ENCODE measurements around the gene SERPINA6.
"Not testable (repeated sequence)": the region's sequence is repeated elsewhere in the genome, so short reads cannot be mapped to it uniquely, and the experiment has no call there.

Gene SERPINA6

DNA sequence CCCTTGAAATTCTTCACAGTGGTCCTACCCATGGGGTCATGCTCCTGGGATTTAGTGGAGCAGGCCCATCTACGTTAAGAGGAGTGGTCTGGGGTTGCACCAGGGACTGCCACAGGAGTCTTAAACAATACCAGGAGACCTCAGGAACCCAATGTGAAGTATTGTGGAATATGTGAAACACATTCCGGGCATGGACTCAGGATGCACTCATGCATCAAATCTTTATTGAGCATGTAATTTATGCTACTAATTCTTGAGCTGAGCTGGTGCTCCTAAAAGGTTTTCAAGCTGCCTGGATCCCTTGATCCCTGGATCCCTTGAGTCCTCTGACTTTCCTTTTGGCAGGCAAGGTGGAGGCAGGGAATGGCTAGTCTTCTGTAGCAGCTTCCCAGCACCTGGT, 38.9 kb downstream of the SERPINA6 start:
- Mint-ChIP-seq H3K4me3 (no peak overlapping the region), H3K9me3 (no peaks in the 10 kb centered on the region), H3K4me1 (ENCODE audit: low read depth) (peaks cover 8% of the 10 kb centered on the region), H3K27me3 (ENCODE audit: low read depth) (no peaks in the 10 kb centered on the region), H3K36me3 (ENCODE audit: low read depth) (no peaks in the 10 kb centered on the region), H3K27ac (no peak overlapping the region)
- DNase-seq (ENCODE audit: low spot score) = no peak

DNA sequence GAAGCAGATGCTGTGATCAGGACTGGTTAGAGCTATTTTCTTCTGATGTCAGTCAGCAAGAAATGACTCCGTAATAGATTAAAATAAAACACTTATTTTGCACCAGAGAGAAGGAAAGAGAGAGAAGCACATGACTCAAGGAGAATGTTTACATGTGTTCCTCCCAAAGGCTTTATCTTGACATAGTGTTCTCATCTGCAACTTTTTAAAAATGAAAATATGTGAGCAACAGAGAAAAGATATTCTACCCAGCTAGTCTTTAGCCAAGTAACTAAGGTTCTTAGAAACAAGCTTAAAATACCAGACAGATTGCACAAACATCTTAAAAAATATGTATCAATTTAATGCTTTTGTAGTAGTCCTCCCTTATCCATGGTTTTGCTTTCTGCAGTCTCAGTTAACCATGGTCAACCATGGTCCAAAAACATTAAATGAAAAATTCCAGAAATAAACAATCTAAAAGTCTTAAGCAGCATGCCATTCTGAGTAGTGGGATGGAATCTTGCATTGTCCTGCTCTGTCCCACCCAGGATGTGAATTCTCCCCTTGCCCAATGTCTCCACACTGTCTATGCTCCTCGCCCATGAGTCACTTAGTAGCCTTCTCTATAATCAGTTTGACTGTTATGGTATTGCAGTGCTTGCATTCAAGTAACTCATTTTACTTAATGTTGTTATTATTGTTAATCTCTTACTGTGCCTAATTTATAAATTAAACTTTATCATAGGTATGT, 40.0 kb downstream of the SERPINA6 start:
- Mint-ChIP-seq H3K36me3 (ENCODE audit: low read depth) (no peaks in the 10 kb centered on the region), H3K9me3 (no peaks in the 10 kb centered on the region)

DNA sequence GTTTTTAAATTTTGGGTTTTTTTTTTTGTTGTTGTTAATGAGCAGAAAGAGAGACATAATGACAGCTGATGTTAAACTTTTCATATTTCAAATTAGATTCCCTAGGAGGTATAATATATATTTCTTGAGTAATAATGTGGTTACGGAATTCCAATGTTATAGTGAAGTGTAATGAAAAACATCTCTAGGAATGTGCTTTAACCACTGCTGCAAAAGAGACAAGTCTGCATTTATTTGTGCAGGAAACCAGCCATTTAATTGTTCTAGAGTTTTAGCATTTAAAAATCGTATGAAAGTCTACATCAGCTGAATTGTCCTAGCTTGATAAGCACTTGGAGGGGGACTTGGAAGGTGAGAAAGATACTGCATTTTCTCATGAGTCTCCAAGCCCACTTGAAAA, 44.4 kb downstream of the SERPINA6 start:
- no peak overlapping the region for H3K27ac Mint-ChIP-seq

More for the DNA sequence above, 40.0 kb downstream of the SERPINA6 start:
- Mint-ChIP-seq H3K27ac (no peak overlapping the region), H3K27me3 (ENCODE audit: low read depth) (no peaks in the 10 kb centered on the region), H3K4me3 (no peak overlapping the region), H3K4me1 (ENCODE audit: low read depth) (peaks cover 8% of the 10 kb centered on the region)
- no peak for DNase-seq (ENCODE audit: low spot score)

DNA sequence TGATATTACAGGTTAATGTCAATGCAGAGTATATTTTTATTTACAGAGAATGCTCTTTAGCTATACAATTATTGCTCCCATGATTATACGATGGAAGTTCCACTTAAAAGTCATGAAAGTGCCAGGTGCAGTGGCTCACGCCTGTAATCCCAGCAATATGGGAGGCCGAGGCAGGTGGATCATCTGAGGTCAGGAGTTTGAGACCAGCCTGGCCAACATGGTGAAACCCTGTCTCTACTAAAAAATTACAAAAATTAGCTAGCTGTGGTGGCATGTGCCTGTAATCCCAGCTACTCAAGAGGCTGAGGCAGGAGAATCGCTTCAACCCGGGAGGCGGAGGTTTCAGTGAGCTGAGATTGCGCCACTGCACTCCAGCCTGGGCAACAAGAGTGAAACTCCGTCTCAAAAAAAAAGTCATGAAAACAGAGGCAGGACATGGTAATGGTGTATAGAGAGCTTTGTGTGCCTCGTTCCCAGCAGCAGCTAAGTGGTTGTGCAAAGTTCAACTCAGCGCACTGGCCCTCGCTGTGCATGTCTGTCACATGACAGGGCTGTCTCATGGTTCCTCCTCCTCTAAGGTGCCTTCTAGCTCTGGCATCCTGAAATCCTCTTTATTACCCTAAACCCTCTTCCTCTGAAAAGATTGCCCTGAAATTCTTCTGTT, 46.1 kb downstream of the SERPINA6 start:
- H3K27ac Mint-ChIP-seq; DNase-seq (ENCODE audit: low spot score); H3K9me3 Mint-ChIP-seq; H3K4me3 Mint-ChIP-seq; H3K36me3 Mint-ChIP-seq (ENCODE audit: low read depth); H3K4me1 Mint-ChIP-seq (ENCODE audit: low read depth); H3K27me3 Mint-ChIP-seq (ENCODE audit: low read depth): not testable (repeated sequence)

More for the DNA sequence above, 44.4 kb downstream of the SERPINA6 start:
- DNase-seq (ENCODE audit: low spot score) = no peak
- H3K4me3 Mint-ChIP-seq = no peak overlapping the region
- no peaks in the 10 kb centered on the region for H3K27me3 Mint-ChIP-seq (ENCODE audit: low read depth)
- H3K9me3 Mint-ChIP-seq = no peaks in the 10 kb centered on the region
- H3K36me3 Mint-ChIP-seq (ENCODE audit: low read depth) = no peaks in the 10 kb centered on the region
- H3K4me1 Mint-ChIP-seq (ENCODE audit: low read depth) = no peaks in the 10 kb centered on the region

GRCh38 chr14:94269156-94269555, 54.0 kb downstream of the SERPINA6 start:
- no peak for DNase-seq (ENCODE audit: low spot score)
- Mint-ChIP-seq H3K4me3 (no peak overlapping the region), H3K36me3 (ENCODE audit: low read depth) (no peaks in the 10 kb centered on the region), H3K27me3 (ENCODE audit: low read depth) (peaks cover 7% of the 10 kb centered on the region), H3K27ac (no peak overlapping the region), H3K4me1 (ENCODE audit: low read depth) (no peaks in the 10 kb centered on the region), H3K9me3 (no peaks in the 10 kb centered on the region)

- H3K4me1 Mint-ChIP-seq (ENCODE audit: low read depth); H3K9me3 Mint-ChIP-seq; DNase-seq (ENCODE audit: low spot score); H3K27ac Mint-ChIP-seq; H3K36me3 Mint-ChIP-seq (ENCODE audit: low read depth); H3K4me3 Mint-ChIP-seq; H3K27me3 Mint-ChIP-seq (ENCODE audit: low read depth): not testable (repeated sequence)
Measured at GRCh38 chr14:94268582-94268981, 54.6 kb downstream of the SERPINA6 start.

- H3K36me3 Mint-ChIP-seq (ENCODE audit: low read depth) = no peaks in the 10 kb centered on the region
- H3K27me3 Mint-ChIP-seq (ENCODE audit: low read depth) = peaks cover 7% of the 10 kb centered on the region
Measured at GRCh38 chr14:94267352-94267751, 55.8 kb downstream of the SERPINA6 start.

DNA sequence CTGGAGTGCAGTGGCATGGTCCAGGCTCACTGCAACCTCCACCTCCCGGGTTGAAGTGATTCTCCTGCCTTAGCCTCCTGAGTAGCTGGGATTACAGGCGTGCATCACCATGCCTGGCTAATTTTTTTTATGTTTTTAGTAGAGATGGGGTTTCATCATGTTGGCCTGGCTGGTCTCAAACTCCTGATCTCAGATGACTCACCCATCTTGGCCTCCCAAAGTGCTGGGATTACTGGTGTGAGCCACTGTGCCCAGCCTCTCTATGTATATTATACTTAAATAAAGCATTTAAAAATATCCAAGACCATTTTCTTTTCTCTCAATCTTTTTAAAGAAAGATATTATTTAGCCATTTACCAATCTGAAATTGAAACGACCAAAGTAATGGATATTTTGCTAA, 58.9 kb downstream of the SERPINA6 start:
- not testable (repeated sequence) for H3K27me3 Mint-ChIP-seq (ENCODE audit: low read depth); H3K4me1 Mint-ChIP-seq (ENCODE audit: low read depth); H3K27ac Mint-ChIP-seq; H3K9me3 Mint-ChIP-seq; H3K36me3 Mint-ChIP-seq (ENCODE audit: low read depth); H3K4me3 Mint-ChIP-seq; DNase-seq (ENCODE audit: low spot score)

More at GRCh38 chr14:94267352-94267751, 55.8 kb downstream of the SERPINA6 start:
- no peaks in the 10 kb centered on the region for H3K4me1 Mint-ChIP-seq (ENCODE audit: low read depth)
- no peak overlapping the region for H3K4me3 Mint-ChIP-seq
- H3K27ac Mint-ChIP-seq = no peak overlapping the region
- peaks cover 7% of the 10 kb centered on the region for H3K9me3 Mint-ChIP-seq
- no peak for DNase-seq (ENCODE audit: low spot score)
